ENCODE results near the gene SSBP3. TPM values are rescaled to one million over a fixed set of nuclear protein-coding genes. Genes with fewer than 3 reads are reported as not detected.

Gene SSBP3
- polyA plus RNA-seq, 1 of the 3 experiments (the other 2 are of a cell fraction): 26.2 TPM

DNA sequence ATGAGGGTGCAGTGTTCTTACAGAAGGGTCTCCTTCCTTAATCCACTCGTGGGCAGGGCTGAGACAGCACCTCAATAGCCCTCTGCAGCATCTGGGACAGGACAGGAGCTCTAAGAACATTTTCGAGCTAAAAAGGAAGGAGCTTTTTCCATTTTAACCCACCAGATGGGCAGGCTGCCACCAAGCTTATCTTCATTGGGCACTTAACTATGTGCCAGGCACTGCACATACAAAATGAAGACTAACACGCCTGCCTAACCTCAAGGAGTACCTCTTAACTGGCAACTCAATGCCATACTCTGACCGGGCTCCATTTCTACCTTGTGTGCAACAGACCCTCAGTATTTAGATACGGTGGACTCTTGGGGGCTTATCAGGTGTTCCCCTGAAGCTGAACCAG is 48.2 kb downstream of the SSBP3 start:
- CTCF ChIA-PET: interaction anchor here (0.9 to 1.7 kb wide), 6 partner anchors 32 to 132 kb away, joined by 3 to 8 read pairs (median 3); no protein-coding TSS in a partner anchor
- DNase-seq: no peak
- TF ChIP-seq, protein P1, sequence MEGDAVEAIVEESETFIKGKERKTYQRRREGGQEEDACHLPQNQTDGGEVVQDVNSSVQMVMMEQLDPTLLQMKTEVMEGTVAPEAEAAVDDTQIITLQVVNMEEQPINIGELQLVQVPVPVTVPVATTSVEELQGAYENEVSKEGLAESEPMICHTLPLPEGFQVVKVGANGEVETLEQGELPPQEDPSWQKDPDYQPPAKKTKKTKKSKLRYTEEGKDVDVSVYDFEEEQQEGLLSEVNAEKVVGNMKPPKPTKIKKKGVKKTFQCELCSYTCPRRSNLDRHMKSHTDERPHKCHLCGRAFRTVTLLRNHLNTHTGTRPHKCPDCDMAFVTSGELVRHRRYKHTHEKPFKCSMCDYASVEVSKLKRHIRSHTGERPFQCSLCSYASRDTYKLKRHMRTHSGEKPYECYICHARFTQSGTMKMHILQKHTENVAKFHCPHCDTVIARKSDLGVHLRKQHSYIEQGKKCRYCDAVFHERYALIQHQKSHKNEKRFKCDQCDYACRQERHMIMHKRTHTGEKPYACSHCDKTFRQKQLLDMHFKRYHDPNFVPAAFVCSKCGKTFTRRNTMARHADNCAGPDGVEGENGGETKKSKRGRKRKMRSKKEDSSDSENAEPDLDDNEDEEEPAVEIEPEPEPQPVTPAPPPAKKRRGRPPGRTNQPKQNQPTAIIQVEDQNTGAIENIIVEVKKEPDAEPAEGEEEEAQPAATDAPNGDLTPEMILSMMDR (IDR thresholded peaks at IDR 0.05): no peak
- no peak for TF ChIP-seq YY1 (IDR thresholded peaks at IDR 0.05; ENCODE audit: low read depth)
- no peak for TF ChIP-seq SIN3A (IDR thresholded peaks at IDR 0.05; ENCODE audit: borderline replicate concordance, low read depth, low read length)
- TF ChIP-seq NRF1 (IDR thresholded peaks at IDR 0.05; ENCODE audit: low read depth, low read length): no peak
- no peak for TF ChIP-seq FOSL2 (IDR thresholded peaks at IDR 0.05; ENCODE audit: borderline replicate concordance, low read depth)
- TF ChIP-seq ELF1 (IDR thresholded peaks at IDR 0.05): no peak
- no peak for TF ChIP-seq RAD21 (IDR thresholded peaks at IDR 0.05; ENCODE audit: low read length)
- TF ChIP-seq EP300 (IDR thresholded peaks at IDR 0.05; ENCODE audit: borderline replicate concordance in 1 of 2, low read depth in 1 of 2, low read length in 1 of 2): no peak
- no peak for TF ChIP-seq JUND (IDR thresholded peaks at IDR 0.05)
- TF ChIP-seq TCF12 (IDR thresholded peaks at IDR 0.05): no peak
- no peak for TF ChIP-seq EZH2phosphoT487 (IDR thresholded peaks at IDR 0.05; ENCODE audit: borderline replicate concordance, low read depth)
- no peak for TF ChIP-seq NFIC (IDR thresholded peaks at IDR 0.05; ENCODE audit: borderline replicate concordance)
- no peak for TF ChIP-seq USF2 (IDR thresholded peaks at IDR 0.05; ENCODE audit: borderline replicate concordance, low read depth, low read length)
- TF ChIP-seq, protein P2, sequence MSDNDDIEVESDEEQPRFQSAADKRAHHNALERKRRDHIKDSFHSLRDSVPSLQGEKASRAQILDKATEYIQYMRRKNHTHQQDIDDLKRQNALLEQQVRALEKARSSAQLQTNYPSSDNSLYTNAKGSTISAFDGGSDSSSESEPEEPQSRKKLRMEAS (IDR thresholded peaks at IDR 0.05; ENCODE audit: low read depth): no peak
- TF ChIP-seq CHD2 (IDR thresholded peaks at IDR 0.05; ENCODE audit: low read length, partially characterized antibody): no peak
- TF ChIP-seq TEAD4 (IDR thresholded peaks at IDR 0.05; ENCODE audit: borderline replicate concordance, insufficient read depth): no peak
- TF ChIP-seq POLR2AphosphoS5 (IDR thresholded peaks at IDR 0.05; ENCODE audit: low read depth, low read length): no peak

More for the DNA sequence above, 48.2 kb downstream of the SSBP3 start:
- H3K27me3 ChIP-seq (ENCODE audit: insufficient read depth): no peaks in the 10 kb centered on the region
- peaks cover 23% of the 10 kb centered on the region for H3K79me2 ChIP-seq (ENCODE audit: insufficient read depth)
- no peaks in the 10 kb centered on the region for H3K9me3 ChIP-seq
- no peak overlapping the region for H2AFZ ChIP-seq (ENCODE audit: low read depth)
- POLR2A ChIA-PET: no interaction called here
- H3F3A ChIP-seq (replicated peaks; ENCODE audit: insufficient read depth): no peaks in the 10 kb centered on the region
- no peak overlapping the region for H3K4me2 ChIP-seq
- H3K9me2 ChIP-seq: no peaks in the 10 kb centered on the region
- H3K27ac ChIP-seq (ENCODE audit: low read depth in 2 of 2, low read length in 1 of 2): peak overlapping the region in 1 of 2 experiments; percentile 39; a peak in 1 of 4 replicates
- H3K4me3 ChIP-seq (ENCODE audit: low read depth in 2 of 2, low read length in 1 of 2): no peak overlapping the region
- peaks cover 0 to 10% of the 10 kb centered on the region in 2 experiments for H3K36me3 ChIP-seq (replicated peaks in 1 of 2; ENCODE audit: control insufficient read depth in 1 of 2, insufficient read depth in 2 of 2, low read length in 1 of 2)
- WGBS (ENCODE audit: low lambda C conversion rate): 60% methylated on average over 2 of the region's 5 CpGs
- peaks cover 0 to 72% of the 10 kb centered on the region in 2 experiments; a peak in 2 of 4 replicates for H3K4me1 ChIP-seq (ENCODE audit: control insufficient read depth in 1 of 2, insufficient read depth in 2 of 2, low read depth in 1 of 2, low read length in 1 of 2)
- H4K20me1 ChIP-seq (ENCODE audit: insufficient read depth): peaks cover 34% of the 10 kb centered on the region; the same call in 1 of the 2 replicates
- no peak overlapping the region for H3K9ac ChIP-seq
